ENCODE data around the gene APOL3.
A peak's percentile ranks its signal among the peaks of the same experiment; 100 is the strongest.

APOL3 gene

GRCh38 chr22:36180928-36181327, 20.4 kb upstream of the APOL3 start:
- H3K4me3 ChIP-seq = no peak overlapping the region
- H3K36me3 ChIP-seq = no peaks in the 10 kb centered on the region
- DNase-seq = no peak
- intact Hi-C loops (cut with DNase I; ENCODE audit: low total_unique reads) = loop anchor here (2.0 kb wide), 1 partner anchor 36 kb away; no protein-coding TSS in a partner anchor
- TF ChIP-seq CTCF (IDR thresholded peaks at IDR 0.05) = no peak
- H3K4me1 ChIP-seq = peaks cover 0 to 3% (median 0%) of the 10 kb centered on the region in 4 donors
- H3K27ac ChIP-seq = no peak overlapping the region
- no peaks in the 10 kb centered on the region for H3K9me3 ChIP-seq
- H3K27me3 ChIP-seq = no peaks in the 10 kb centered on the region

DNA sequence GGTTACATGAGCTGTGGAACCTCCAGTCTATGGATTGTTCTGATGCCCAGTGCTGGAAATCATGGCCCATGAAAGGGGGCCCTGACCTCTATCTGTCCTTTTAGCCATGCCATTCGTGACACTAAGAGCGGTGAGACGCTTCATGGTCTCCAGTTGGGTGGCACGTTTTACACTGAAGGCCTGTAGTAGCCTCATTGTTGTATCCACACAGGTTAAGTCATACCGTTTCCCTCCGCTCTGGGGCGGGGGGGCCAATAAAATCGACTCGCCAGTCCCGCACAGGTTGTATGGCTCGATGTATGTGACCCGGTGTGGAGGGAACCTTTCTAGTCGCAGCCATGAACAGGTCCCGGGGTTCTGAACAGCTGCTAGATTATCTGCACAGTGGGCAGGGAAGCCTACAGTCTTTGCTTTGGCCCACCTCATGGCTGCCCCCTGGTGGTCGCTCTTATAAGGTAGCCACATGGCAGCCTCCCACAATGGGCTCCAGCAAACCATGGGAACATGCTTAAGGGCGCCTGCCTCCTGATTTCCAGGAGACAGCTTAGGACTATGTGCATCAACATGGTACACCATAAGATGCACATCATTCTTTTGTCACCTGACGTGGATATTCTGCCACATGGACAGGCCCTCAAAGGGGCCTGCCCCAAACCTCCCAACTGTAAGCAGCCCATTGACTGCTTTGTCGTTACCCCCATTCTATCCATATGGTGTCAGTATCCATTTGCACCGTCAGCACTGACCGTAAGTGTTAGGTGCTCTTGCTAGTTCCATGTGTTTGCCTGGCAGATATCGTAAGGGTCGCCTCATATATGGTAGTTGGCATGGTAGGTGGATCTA, 19.7 kb upstream of the APOL3 start:
- intact Hi-C loops (cut with DNase I; ENCODE audit: low total_unique reads) = loop anchor here (2.0 kb wide), 1 partner anchor 35 kb away; no protein-coding TSS in a partner anchor

DNA sequence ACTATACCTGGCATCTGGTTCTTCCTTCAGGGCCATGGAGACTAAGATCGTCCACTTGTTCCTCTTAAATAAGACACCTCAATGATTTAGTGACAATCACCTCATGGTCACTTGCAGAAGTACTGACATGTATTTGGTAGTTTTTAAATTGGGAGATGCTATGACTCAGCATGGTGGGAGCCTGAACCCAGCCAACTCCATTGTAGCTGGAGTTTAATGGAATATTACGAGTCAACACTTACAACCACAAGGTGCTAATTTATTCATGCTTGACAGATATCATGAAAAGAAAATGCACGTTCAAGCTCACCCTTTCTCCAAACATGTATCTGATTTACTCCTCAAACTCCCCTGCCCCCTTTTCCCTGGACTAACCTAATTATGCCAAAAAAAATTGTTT, 16.6 kb upstream of the APOL3 start:
- Histone ChIP-seq H3K36me3 (no peaks in the 10 kb centered on the region), H3K4me1 (no peaks in the 10 kb centered on the region), H3K9me3 (no peaks in the 10 kb centered on the region), H3K27ac (no peak overlapping the region), H3K27me3 (no peaks in the 10 kb centered on the region), H3K4me3 (no peak overlapping the region)
- DNase-seq = no peak
- TF ChIP-seq CTCF (IDR thresholded peaks at IDR 0.05) = no peak
- intact Hi-C loops (cut with DNase I; ENCODE audit: low total_unique reads) = no loop called here

More for the DNA sequence above, 19.7 kb upstream of the APOL3 start:
- no peaks in the 10 kb centered on the region for H3K36me3 ChIP-seq
- H3K4me1 ChIP-seq = peaks cover 0 to 3% (median 0%) of the 10 kb centered on the region in 4 donors
- H3K9me3 ChIP-seq = no peaks in the 10 kb centered on the region
- peak; percentile 89 to 91 for DNase-seq
- TF ChIP-seq CTCF (IDR thresholded peaks at IDR 0.05) = peak; percentile 89 to 94
- H3K4me3 ChIP-seq = no peak overlapping the region
- H3K27ac ChIP-seq = no peak overlapping the region
- no peaks in the 10 kb centered on the region for H3K27me3 ChIP-seq

DNA sequence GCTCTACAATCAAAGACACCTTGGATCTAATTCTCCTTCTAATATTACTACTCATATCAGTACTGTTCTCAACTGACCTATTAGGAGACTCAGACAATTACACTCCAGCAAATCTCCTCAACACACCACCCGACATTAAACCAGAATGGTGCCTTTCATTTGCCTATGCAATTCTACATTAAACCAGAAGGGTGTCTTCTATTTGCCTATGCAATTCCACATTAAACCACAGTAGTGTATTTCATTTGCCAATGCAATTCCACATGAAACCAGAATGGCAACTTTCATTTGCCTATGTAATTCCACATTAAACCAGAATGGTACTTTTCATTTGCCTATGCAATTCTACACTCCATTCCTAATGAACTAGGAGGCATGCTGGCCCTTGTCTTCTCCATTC, 15.3 kb upstream of the APOL3 start:
- intact Hi-C loops (cut with DNase I; ENCODE audit: low total_unique reads) = no loop called here

GRCh38 chr22:36171941-36172340, 11.4 kb upstream of the APOL3 start:
- no peak for TF ChIP-seq CTCF (IDR thresholded peaks at IDR 0.05)
- Histone ChIP-seq H3K36me3 (no peaks in the 10 kb centered on the region), H3K4me3 (no peak overlapping the region), H3K4me1 (no peaks in the 10 kb centered on the region), H3K27ac (no peak overlapping the region), H3K27me3 (no peaks in the 10 kb centered on the region), H3K9me3 (no peaks in the 10 kb centered on the region)
- DNase-seq = no peak
- intact Hi-C loops (cut with DNase I; ENCODE audit: low total_unique reads) = no loop called here

More for the DNA sequence above, 15.3 kb upstream of the APOL3 start:
- TF ChIP-seq CTCF (IDR thresholded peaks at IDR 0.05) = no peak
- no peaks in the 10 kb centered on the region for H3K4me1 ChIP-seq
- no peak overlapping the region for H3K27ac ChIP-seq
- H3K4me3 ChIP-seq = no peak overlapping the region
- no peaks in the 10 kb centered on the region for H3K27me3 ChIP-seq
- DNase-seq = no peak
- H3K36me3 ChIP-seq = no peaks in the 10 kb centered on the region
- no peaks in the 10 kb centered on the region for H3K9me3 ChIP-seq

Measured in tibial artery (tissue), 4 donors.